Measurements from ENCODE around the gene SEMA3E. TPM values are rescaled to one million over a fixed set of nuclear protein-coding genes. Genes with fewer than 3 reads are reported as not detected.

The SEMA3E gene
- total RNA-seq, 2 donors from 2014 or later = 339 to 438 TPM

DNA sequence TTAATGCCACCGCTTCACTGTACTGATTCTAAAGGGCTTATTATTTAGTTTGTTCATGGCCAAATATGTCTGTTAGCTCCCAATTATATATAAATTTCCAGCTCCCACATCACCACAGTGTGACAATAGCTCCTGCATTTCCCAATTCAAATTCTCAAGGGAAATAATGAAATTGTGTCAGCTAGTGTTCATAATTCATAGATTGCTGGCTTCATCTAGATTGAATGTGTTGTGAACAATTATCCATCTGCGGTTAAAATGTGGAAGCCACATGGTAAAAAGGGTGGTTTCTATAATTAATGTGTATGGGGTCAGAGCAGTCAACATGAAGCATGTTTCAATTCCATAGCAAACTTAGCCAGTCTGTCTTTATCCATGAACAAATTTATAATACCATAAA, 154.3 kb downstream of the SEMA3E start:
- TF ChIP-seq, protein P1, sequence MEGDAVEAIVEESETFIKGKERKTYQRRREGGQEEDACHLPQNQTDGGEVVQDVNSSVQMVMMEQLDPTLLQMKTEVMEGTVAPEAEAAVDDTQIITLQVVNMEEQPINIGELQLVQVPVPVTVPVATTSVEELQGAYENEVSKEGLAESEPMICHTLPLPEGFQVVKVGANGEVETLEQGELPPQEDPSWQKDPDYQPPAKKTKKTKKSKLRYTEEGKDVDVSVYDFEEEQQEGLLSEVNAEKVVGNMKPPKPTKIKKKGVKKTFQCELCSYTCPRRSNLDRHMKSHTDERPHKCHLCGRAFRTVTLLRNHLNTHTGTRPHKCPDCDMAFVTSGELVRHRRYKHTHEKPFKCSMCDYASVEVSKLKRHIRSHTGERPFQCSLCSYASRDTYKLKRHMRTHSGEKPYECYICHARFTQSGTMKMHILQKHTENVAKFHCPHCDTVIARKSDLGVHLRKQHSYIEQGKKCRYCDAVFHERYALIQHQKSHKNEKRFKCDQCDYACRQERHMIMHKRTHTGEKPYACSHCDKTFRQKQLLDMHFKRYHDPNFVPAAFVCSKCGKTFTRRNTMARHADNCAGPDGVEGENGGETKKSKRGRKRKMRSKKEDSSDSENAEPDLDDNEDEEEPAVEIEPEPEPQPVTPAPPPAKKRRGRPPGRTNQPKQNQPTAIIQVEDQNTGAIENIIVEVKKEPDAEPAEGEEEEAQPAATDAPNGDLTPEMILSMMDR (conservative IDR thresholded peaks at IDR 0.05) = no peak
- Histone ChIP-seq H3K4me3 (ENCODE audit: low read length) (no peak overlapping the region), H3K9me3 (ENCODE audit: control insufficient read depth, low read length) (no peaks in the 10 kb centered on the region), H3K27ac (ENCODE audit: low read depth, low read length) (no peak overlapping the region), H3K27me3 (ENCODE audit: control insufficient read depth, insufficient read depth, low read length, poor library complexity, severe bottlenecking) (no peaks in the 10 kb centered on the region), H3K36me3 (ENCODE audit: control insufficient read depth, insufficient read depth, low read length) (no peaks in the 10 kb centered on the region), H3K4me1 (ENCODE audit: control insufficient read depth, insufficient read depth, low read length) (no peaks in the 10 kb centered on the region), H3K9ac (ENCODE audit: extremely low read depth, low read length, poor library complexity, severe bottlenecking) (no peak overlapping the region)
- Mint-ChIP-seq H3K4me1 (no peaks in the 10 kb centered on the region), H3K9me3 (no peaks in the 10 kb centered on the region), H3K4me3 (no peak overlapping the region), H3K36me3 (ENCODE audit: low read depth) (peaks cover 3% of the 10 kb centered on the region), H3K27ac (no peak overlapping the region), H3K27me3 (ENCODE audit: insufficient read depth) (no peaks in the 10 kb centered on the region)
- DNase-seq = no peak
- WGBS, 2 experiments (ENCODE audit: insufficient coverage in 1 of 2, insufficient read length in 1 of 2) = 87% methylated on average over 2 of the region's 2 CpGs; no CpG with 5 or more reads in 1 of the 2 experiments

- Histone ChIP-seq H3K27me3 (ENCODE audit: control insufficient read depth, insufficient read depth, low read length, poor library complexity, severe bottlenecking) (no peaks in the 10 kb centered on the region), H3K9me3 (ENCODE audit: control insufficient read depth, low read length) (no peaks in the 10 kb centered on the region), H3K9ac (ENCODE audit: extremely low read depth, low read length, poor library complexity, severe bottlenecking) (no peak overlapping the region), H3K4me1 (ENCODE audit: control insufficient read depth, insufficient read depth, low read length) (peaks cover 4% of the 10 kb centered on the region), H3K27ac (ENCODE audit: low read depth, low read length) (no peak overlapping the region), H3K36me3 (ENCODE audit: control insufficient read depth, insufficient read depth, low read length) (peaks cover 9% of the 10 kb centered on the region), H3K4me3 (ENCODE audit: low read length) (no peak overlapping the region)
- TF ChIP-seq, protein P1 (conservative IDR thresholded peaks at IDR 0.05) = no peak
- Mint-ChIP-seq H3K36me3 (ENCODE audit: low read depth) (peaks cover 15% of the 10 kb centered on the region), H3K27ac (no peak overlapping the region), H3K9me3 (no peaks in the 10 kb centered on the region), H3K4me1 (no peaks in the 10 kb centered on the region), H3K27me3 (ENCODE audit: insufficient read depth) (no peaks in the 10 kb centered on the region), H3K4me3 (no peak overlapping the region)
- no peak for DNase-seq
- 89 to 100% methylated on average over 3 of the region's 3 CpGs for WGBS, 2 experiments (ENCODE audit: insufficient coverage in 1 of 2, insufficient read length in 1 of 2)
Measured at GRCh38 chr7:83492802-83493201, 156.1 kb downstream of the SEMA3E start.

GRCh38 chr7:83487801-83488200, 161.1 kb downstream of the SEMA3E start:
- Histone ChIP-seq H3K4me3 (ENCODE audit: low read length) (no peak overlapping the region), H3K9ac (ENCODE audit: extremely low read depth, low read length, poor library complexity, severe bottlenecking) (no peak overlapping the region), H3K27me3 (ENCODE audit: control insufficient read depth, insufficient read depth, low read length, poor library complexity, severe bottlenecking) (no peaks in the 10 kb centered on the region), H3K9me3 (ENCODE audit: control insufficient read depth, low read length) (no peaks in the 10 kb centered on the region), H3K27ac (ENCODE audit: low read depth, low read length) (no peak overlapping the region), H3K4me1 (ENCODE audit: control insufficient read depth, insufficient read depth, low read length) (peaks cover 4% of the 10 kb centered on the region), H3K36me3 (ENCODE audit: control insufficient read depth, insufficient read depth, low read length) (peaks cover 17% of the 10 kb centered on the region)
- H3K27me3 Mint-ChIP-seq (ENCODE audit: insufficient read depth) = no peaks in the 10 kb centered on the region
- no peaks in the 10 kb centered on the region for H3K9me3 Mint-ChIP-seq
- TF ChIP-seq, protein P1 (conservative IDR thresholded peaks at IDR 0.05) = no peak
- peaks cover 34% of the 10 kb centered on the region for H3K36me3 Mint-ChIP-seq (ENCODE audit: low read depth)
- WGBS, 2 experiments (ENCODE audit: insufficient coverage in 1 of 2, insufficient read length in 1 of 2) = 97 to 100% methylated on average over 2 of the region's 2 CpGs
- H3K4me3 Mint-ChIP-seq = no peak overlapping the region
- H3K27ac Mint-ChIP-seq = no peak overlapping the region
- no peaks in the 10 kb centered on the region for H3K4me1 Mint-ChIP-seq
- no peak for DNase-seq
